DND-41 (cell line): ENCODE data around the gene KNG1.

Experiments
- EZH2 ChIP-seq: IDR thresholded peaks from 3 replicates; pipeline ENCODE4 v1.6.1; 2012; ENCODE audit warnings: borderline replicate concordance, low read depth, mild to moderate bottlenecking, moderate library complexity, low read length, inconsistent platforms; ENCODE audit not compliant: severe bottlenecking
- TF ChIP-seq, protein P1 (sequence below): IDR thresholded peaks from 2 replicates; pipeline ENCODE4 v1.5.1; 2012; ENCODE audit warnings: borderline replicate concordance, low read length, moderate library complexity, mild to moderate bottlenecking; ENCODE audit not compliant: poor library complexity, severe bottlenecking; ENCODE audit errors: extremely low read depth

DNA sequence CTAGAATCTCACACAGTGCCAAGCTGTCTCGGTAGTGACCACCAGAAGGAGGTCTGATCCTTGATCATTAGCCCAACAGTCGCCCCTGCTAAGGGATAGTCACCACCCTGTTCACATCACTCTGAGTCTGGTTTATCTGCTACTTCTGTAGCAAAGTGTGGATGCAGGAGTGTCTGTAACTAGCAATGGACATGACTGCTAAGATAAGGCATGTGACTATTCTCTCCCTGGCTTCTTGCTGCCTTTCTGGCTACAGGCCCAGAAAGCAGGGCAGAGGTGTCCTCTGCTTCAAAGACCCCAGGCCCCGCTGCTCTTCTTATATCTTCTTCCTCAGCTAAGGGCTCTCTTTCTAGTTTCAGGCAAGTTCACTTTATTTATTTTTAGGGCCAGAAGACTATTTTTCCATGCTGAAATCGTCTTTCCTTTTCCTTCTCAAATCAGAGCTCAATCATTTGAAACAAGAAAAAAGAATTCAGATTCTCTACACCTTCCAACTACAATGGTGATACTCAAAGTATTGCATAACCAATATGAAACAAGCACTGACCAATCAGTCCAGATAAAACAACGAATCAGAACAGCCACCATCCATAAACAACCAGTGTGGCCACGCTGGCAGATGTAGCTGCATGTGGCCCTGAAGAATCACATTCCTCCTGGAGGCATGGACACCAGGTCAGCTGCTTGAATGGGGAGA lies 8.0 kb upstream of the KNG1 start:
- no peak for TF ChIP-seq EZH2
- TF ChIP-seq, protein P1, sequence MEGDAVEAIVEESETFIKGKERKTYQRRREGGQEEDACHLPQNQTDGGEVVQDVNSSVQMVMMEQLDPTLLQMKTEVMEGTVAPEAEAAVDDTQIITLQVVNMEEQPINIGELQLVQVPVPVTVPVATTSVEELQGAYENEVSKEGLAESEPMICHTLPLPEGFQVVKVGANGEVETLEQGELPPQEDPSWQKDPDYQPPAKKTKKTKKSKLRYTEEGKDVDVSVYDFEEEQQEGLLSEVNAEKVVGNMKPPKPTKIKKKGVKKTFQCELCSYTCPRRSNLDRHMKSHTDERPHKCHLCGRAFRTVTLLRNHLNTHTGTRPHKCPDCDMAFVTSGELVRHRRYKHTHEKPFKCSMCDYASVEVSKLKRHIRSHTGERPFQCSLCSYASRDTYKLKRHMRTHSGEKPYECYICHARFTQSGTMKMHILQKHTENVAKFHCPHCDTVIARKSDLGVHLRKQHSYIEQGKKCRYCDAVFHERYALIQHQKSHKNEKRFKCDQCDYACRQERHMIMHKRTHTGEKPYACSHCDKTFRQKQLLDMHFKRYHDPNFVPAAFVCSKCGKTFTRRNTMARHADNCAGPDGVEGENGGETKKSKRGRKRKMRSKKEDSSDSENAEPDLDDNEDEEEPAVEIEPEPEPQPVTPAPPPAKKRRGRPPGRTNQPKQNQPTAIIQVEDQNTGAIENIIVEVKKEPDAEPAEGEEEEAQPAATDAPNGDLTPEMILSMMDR, result no peak
